NCI-H1417 (cell line): ENCODE results near the gene PAGE5.

Experiments used
- DNase-seq, 3 experiments: peaks; one replicate each; lab custom pipeline; 2025; lab: John Stamatoyannopoulos, UW

The PAGE5 gene

GRCh38 chrX:55220119-55220794, at the start of gene PAGE5:
Gene PAGE5 (plus strand): TSS chrX:55220346. CDS start chrX:55221383, 1,037 bp downstream.
- DNase-seq, result no peak

GRCh38 chrX:55187281-55187680, 32.9 kb upstream of the PAGE5 start:
- no peak for DNase-seq

- DNase-seq, result no peak
Observed at GRCh38 chrX:55196688-55197087, 23.5 kb upstream of the PAGE5 start.

GRCh38 chrX:55201930-55202579, 18.1 kb upstream of the PAGE5 start:
- no peak for DNase-seq

GRCh38 chrX:55206162-55206941, 13.8 kb upstream of the PAGE5 start:
- DNase-seq, result no peak

- DNase-seq, result no peak
Observed at GRCh38 chrX:55210931-55211677, 9.0 kb upstream of the PAGE5 start.

GRCh38 chrX:55213381-55213780, 6.8 kb upstream of the PAGE5 start:
- DNase-seq, result no peak

GRCh38 chrX:55240788-55241340, 20.7 kb downstream of the PAGE5 start:
- no peak for DNase-seq

GRCh38 chrX:55253528-55253927, 33.4 kb downstream of the PAGE5 start:
- no peak for DNase-seq

- DNase-seq, result no peak
Observed at GRCh38 chrX:55260806-55261205, 40.7 kb downstream of the PAGE5 start.

GRCh38 chrX:55264816-55265215, 44.7 kb downstream of the PAGE5 start, which contains the start of gene PAGE3:
Gene PAGE3 (minus strand): TSS chrX:55264916. CDS start chrX:55263903, 1,013 bp downstream.
- DNase-seq, result no peak
